Natural killer cell (primary cell): Measurements from ENCODE around the gene MED12L. TPM values are rescaled to one million over a fixed set of nuclear protein-coding genes. Genes with fewer than 3 reads are reported as not detected.
A peak's percentile ranks its signal among the peaks of the same experiment; 100 is the strongest.

Experiments used
- ATAC-seq, 3 donors: fragments of 150-1000 bp in 2 of 3; fragments of 200-7000 bp in 1 of 3; cut with Tn5 transposase; 1 replicate in 1 of 3; 2 replicates in 2 of 3; pipeline ENCODE4 v1.10.0; 2021; ENCODE audit warnings: mild to moderate bottlenecking in 2 of 3, moderate library complexity in 2 of 3
- DNase-seq, 2 donors: peaks; one replicate each; pipeline versions ENCODE4 v3.0.0 to v3.0.0-alpha.2; 2013 to 2021; ENCODE audit warnings: mixed read lengths in 1 of 2
- H3K27ac ChIP-seq: one replicate; pipeline ENCODE4 v1.5.1; 2013; ENCODE audit warnings: mild to moderate bottlenecking, low read length
- H3K27me3 ChIP-seq: one replicate; pipeline ENCODE4 v1.6.1; 2013; ENCODE audit warnings: low read length; ENCODE audit not compliant: control insufficient read depth, insufficient read depth
- H3K36me3 ChIP-seq: one replicate; pipeline ENCODE4 v1.6.1; 2013; ENCODE audit warnings: low read length; ENCODE audit not compliant: control insufficient read depth, insufficient read depth
- H3K4me1 ChIP-seq: one replicate; pipeline ENCODE4 v1.6.1; 2013; ENCODE audit warnings: low read length; ENCODE audit not compliant: control insufficient read depth, insufficient read depth
- H3K4me3 ChIP-seq: one replicate; pipeline ENCODE4 v1.5.1; 2013; ENCODE audit warnings: low read length
- H3K9me3 ChIP-seq: one replicate; pipeline ENCODE4 v1.6.1; 2013; ENCODE audit warnings: low read length; ENCODE audit not compliant: control insufficient read depth, insufficient read depth
- H3K27ac Mint-ChIP-seq, 2 donors: one replicate each; pipeline ENCODE4 v1.8.0; 2022; ENCODE audit warnings: mild to moderate bottlenecking in 2 of 2, mixed read lengths in 2 of 2, moderate library complexity in 1 of 2
- H3K27me3 Mint-ChIP-seq, 2 donors: one replicate each; pipeline ENCODE4 v1.8.0; 2022; ENCODE audit warnings: low read depth in 2 of 2, mixed read lengths in 2 of 2
- H3K36me3 Mint-ChIP-seq: one replicate; pipeline ENCODE4 v1.8.0; 2022; ENCODE audit warnings: mixed read lengths
- H3K4me1 Mint-ChIP-seq, 2 donors: one replicate each; pipeline ENCODE4 v1.8.0; 2022; ENCODE audit warnings: mixed read lengths in 2 of 2
- H3K4me3 Mint-ChIP-seq: one replicate; pipeline ENCODE4 v1.8.0; 2022; ENCODE audit warnings: mild to moderate bottlenecking, moderate library complexity, mixed read lengths
- H3K9me3 Mint-ChIP-seq, 2 donors: one replicate each; pipeline ENCODE4 v1.8.0; 2022; ENCODE audit warnings: mixed read lengths in 2 of 2
- CTCF ChIP-seq: fragments of 200-600 bp; IDR thresholded peaks from one replicate; pipeline ENCODE4 v1.8.0; 2022; ENCODE audit warnings: antibody characterized with exemption
- WGBS: methylation state at CpG from one replicate; pipeline ENCODE4 v1.1.7; 2013; ENCODE audit warnings: missing lambda C conversion rate; ENCODE audit not compliant: insufficient coverage; 5-methylcytosine and 5-hydroxymethylcytosine counted together
- intact Hi-C: fragments of 100-400 bp; cut with micrococcal nuclease; formaldehyde crosslinking; loops from one replicate; pipeline ENCODE4 v1.14.2; 2022
- total RNA-seq, 4 donors: library from RNA; stranded (reverse); fragments of 120-200 nt in 1 of 4; gene quantifications; one replicate each; pipeline versions ENCODE4 v1.2.3 to v1.2.4, GENCODE V29; 2013 to 2022

Gene MED12L
- total RNA-seq, 3 donors from 2014 or later (not counting 1 experiment from before 2014, with no cell fraction given) = 3.0 to 6.5 (median 3.0) TPM

- Mint-ChIP-seq H3K4me1 (peaks cover 0 to 2% of the 10 kb centered on the region in 2 donors), H3K36me3 (no peaks in the 10 kb centered on the region), H3K9me3 (no peaks in the 10 kb centered on the region), H3K27me3 (peaks cover 0 to 2% of the 10 kb centered on the region in 2 donors), H3K27ac (no peak overlapping the region), H3K4me3 (no peak overlapping the region)
- H3K4me3 ChIP-seq = no peak overlapping the region
- intact Hi-C loops = loop anchor here (1.0 to 2.0 kb wide), 3 partner anchors 57 to 497 kb away; no protein-coding TSS in a partner anchor
- ATAC-seq (no peak), DNase-seq (peak in 1 of 2 donors; percentile 16)
- H3K9me3 ChIP-seq = no peaks in the 10 kb centered on the region
- WGBS = 42% methylated on average over 4 of the region's 5 CpGs
- H3K4me1 ChIP-seq = peaks cover 3% of the 10 kb centered on the region
- H3K27ac ChIP-seq = no peak overlapping the region
- TF ChIP-seq CTCF = no peak
- H3K27me3 ChIP-seq = no peaks in the 10 kb centered on the region
- no peaks in the 10 kb centered on the region for H3K36me3 ChIP-seq
Measured at GRCh38 chr3:151283907-151284461, 198.5 kb downstream of the MED12L start.

GRCh38 chr3:151285940-151286339, 200.5 kb downstream of the MED12L start:
- Histone ChIP-seq H3K4me3 (no peak overlapping the region), H3K4me1 (no peaks in the 10 kb centered on the region), H3K27ac (no peak overlapping the region), H3K27me3 (no peaks in the 10 kb centered on the region), H3K9me3 (no peaks in the 10 kb centered on the region), H3K36me3 (no peaks in the 10 kb centered on the region)
- peaks cover 0 to 2% of the 10 kb centered on the region in 2 donors for H3K27me3 Mint-ChIP-seq
- no peak overlapping the region for H3K4me3 Mint-ChIP-seq
- intact Hi-C loops = no loop called here
- no peaks in the 10 kb centered on the region for H3K9me3 Mint-ChIP-seq
- no peaks in the 10 kb centered on the region for H3K36me3 Mint-ChIP-seq
- no peak for ATAC-seq
- WGBS = 60% methylated on average over 1 of the region's 1 CpG
- DNase-seq = no peak
- TF ChIP-seq CTCF = no peak
- no peak overlapping the region for H3K27ac Mint-ChIP-seq
- H3K4me1 Mint-ChIP-seq = no peaks in the 10 kb centered on the region

GRCh38 chr3:151289445-151289844, 204.0 kb downstream of the MED12L start:
- intact Hi-C loops = no loop called here
- no peaks in the 10 kb centered on the region for H3K4me1 Mint-ChIP-seq

More at GRCh38 chr3:151289445-151289844, 204.0 kb downstream of the MED12L start:
- Histone ChIP-seq H3K4me1 (no peaks in the 10 kb centered on the region), H3K36me3 (no peaks in the 10 kb centered on the region), H3K9me3 (no peaks in the 10 kb centered on the region), H3K27ac (no peak overlapping the region), H3K4me3 (no peak overlapping the region), H3K27me3 (no peaks in the 10 kb centered on the region)
- no peak for DNase-seq
- no peak for TF ChIP-seq CTCF
- peaks cover 0 to 8% of the 10 kb centered on the region in 2 donors for H3K27me3 Mint-ChIP-seq
- H3K36me3 Mint-ChIP-seq = no peaks in the 10 kb centered on the region
- no peaks in the 10 kb centered on the region for H3K9me3 Mint-ChIP-seq
- no peak overlapping the region for H3K27ac Mint-ChIP-seq
- WGBS = 0% methylated on average over 2 of the region's 3 CpGs
- H3K4me3 Mint-ChIP-seq = no peak overlapping the region
- ATAC-seq = no peak
